Thoracic aorta (tissue), 2 donors: ENCODE results near the gene PDE7B. TPM values are rescaled to one million over a fixed set of nuclear protein-coding genes. Genes with fewer than 3 reads are reported as not detected.

Experiments
- ATAC-seq: fragments of 150-250 bp; one replicate; pipeline ENCODE4 v1.8.0; 2017; ENCODE audit warnings: low read depth; ENCODE audit not compliant: insufficient number of reproducible peaks, low FRiP score
- DNase-seq: peaks from one replicate; pipeline ENCODE4 v3.0.0-alpha.2; 2020; ENCODE audit warnings: low spot score
- H3K27ac ChIP-seq, 2 donors: fragments of 200-600 bp; sonication (generic); 1 replicate in 1 of 2; 2 replicates in 1 of 2; pipeline ENCODE4 v1.5.1; 2016; ENCODE audit warnings: mild to moderate bottlenecking in 2 of 2, moderate library complexity in 2 of 2
- H3K27me3 ChIP-seq: fragments of 200-600 bp; sonication (generic); replicated peaks from 2 replicates; pipeline ENCODE4 v1.6.0; 2016; ENCODE audit warnings: mild to moderate bottlenecking; ENCODE audit not compliant: insufficient read depth
- H3K36me3 ChIP-seq: fragments of 200-600 bp; sonication (generic); one replicate; pipeline ENCODE4 v1.5.1; 2016
- H3K4me1 ChIP-seq, 2 donors: fragments of 200-600 bp; sonication (generic); 1 replicate in 1 of 2; 2 replicates in 1 of 2; pipeline versions ENCODE4 v1.5.1 to v1.6.0; 2016; ENCODE audit warnings: low read depth in 2 of 2, mild to moderate bottlenecking in 1 of 2; ENCODE audit not compliant: control insufficient read depth in 1 of 2
- H3K4me3 ChIP-seq: fragments of 200-600 bp; sonication (generic); 2 replicates; pipeline ENCODE4 v1.5.1; 2016; ENCODE audit warnings: mild to moderate bottlenecking
- H3K9me3 ChIP-seq: fragments of 200-600 bp; sonication (generic); 2 replicates; pipeline ENCODE4 v1.5.1; 2016
- CTCF ChIP-seq: fragments of 200-600 bp; sonication (generic); IDR thresholded peaks from one replicate; pipeline ENCODE4 v1.5.1; 2019; ENCODE audit warnings: antibody characterized with exemption
- total RNA-seq, 2 donors: library from RNA; depleted of rRNA; stranded (reverse); fragments of >200 nt; gene quantifications; one replicate each; pipeline versions ENCODE4 v1.1.0 to v1.2.3, GENCODE V29; 2016

Gene PDE7B
- total RNA-seq, 2 donors from 2014 or later = 2.6 to 13.2 TPM

- H3K27ac ChIP-seq = no peak overlapping the region
- no peak for TF ChIP-seq CTCF
- no peaks in the 10 kb centered on the region for H3K36me3 ChIP-seq
- DNase-seq (no peak), ATAC-seq (no peak)
- no peaks in the 10 kb centered on the region for H3K9me3 ChIP-seq
- no peaks in the 10 kb centered on the region for H3K27me3 ChIP-seq
- no peaks in the 10 kb centered on the region for H3K4me1 ChIP-seq
- no peak overlapping the region for H3K4me3 ChIP-seq
Observed at GRCh38 chr6:135883045-135883444, 31.5 kb downstream of the PDE7B start.

DNA sequence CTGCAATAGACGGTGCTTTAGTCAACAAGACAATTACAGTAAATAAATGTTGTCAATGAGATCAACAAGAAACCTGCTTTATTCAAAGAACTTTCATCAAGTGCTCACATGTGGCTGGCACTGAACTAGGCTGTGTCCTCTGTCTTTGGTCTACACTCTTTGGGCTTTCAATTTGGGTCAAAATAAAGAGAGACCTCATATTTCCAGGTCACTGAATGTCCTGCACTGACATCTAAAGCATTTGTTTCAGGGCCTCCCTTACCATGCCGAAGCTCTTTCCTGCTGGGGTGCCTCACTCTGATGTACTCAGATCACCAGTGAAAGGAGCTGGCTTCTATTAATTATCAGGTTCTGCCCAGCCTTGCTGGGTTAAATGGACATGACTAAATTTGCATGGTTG lies 32.0 kb downstream of the PDE7B start:
- Histone ChIP-seq H3K27me3 (no peaks in the 10 kb centered on the region), H3K9me3 (no peaks in the 10 kb centered on the region), H3K36me3 (no peaks in the 10 kb centered on the region), H3K27ac (no peak overlapping the region), H3K4me1 (no peaks in the 10 kb centered on the region), H3K4me3 (no peak overlapping the region)
- DNase-seq = no peak
- ATAC-seq = no peak
- no peak for TF ChIP-seq CTCF

DNA sequence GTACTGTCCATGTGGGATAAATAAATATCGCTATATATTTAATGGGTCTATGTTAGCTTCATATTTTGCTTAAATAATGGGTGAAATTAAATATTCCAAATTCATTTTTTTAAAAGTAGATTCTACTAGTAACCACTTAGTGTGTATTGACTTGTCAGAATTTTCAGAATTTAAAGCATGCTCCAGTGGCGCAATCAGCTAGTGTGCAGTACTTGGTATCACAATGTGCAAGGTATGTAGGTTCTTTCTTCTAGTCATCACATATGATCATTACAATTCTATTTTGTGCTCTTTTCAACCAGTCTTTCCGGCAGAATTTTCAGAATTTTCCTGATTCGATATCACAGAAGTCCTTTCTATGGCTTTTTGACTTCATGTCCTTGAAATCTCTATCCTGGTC lies 32.6 kb downstream of the PDE7B start:
- ATAC-seq (no peak), DNase-seq (no peak)
- no peaks in the 10 kb centered on the region for H3K9me3 ChIP-seq
- H3K4me1 ChIP-seq = no peaks in the 10 kb centered on the region
- H3K36me3 ChIP-seq = no peaks in the 10 kb centered on the region
- H3K4me3 ChIP-seq = no peak overlapping the region
- H3K27ac ChIP-seq = no peak overlapping the region
- H3K27me3 ChIP-seq = no peaks in the 10 kb centered on the region
- TF ChIP-seq CTCF = no peak

DNA sequence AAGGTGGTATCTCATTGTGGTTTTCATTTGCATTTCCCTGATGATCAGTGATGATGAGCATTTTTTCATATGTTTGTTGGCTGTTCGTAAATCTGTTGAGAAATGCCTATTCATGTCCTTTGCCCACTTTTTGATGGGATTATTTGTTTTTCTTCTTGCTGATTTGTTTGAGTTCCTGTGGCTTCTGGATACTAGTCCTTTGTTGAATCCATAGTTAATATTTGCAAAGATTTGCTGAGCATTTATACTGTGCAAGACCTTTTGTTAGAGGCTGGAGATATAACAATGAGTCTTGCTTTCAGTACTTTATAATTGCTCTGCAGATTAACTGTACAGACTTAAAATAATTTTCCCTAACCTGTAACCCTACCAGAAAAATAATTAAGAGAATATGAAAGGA lies 35.6 kb downstream of the PDE7B start:
- no peaks in the 10 kb centered on the region for H3K4me1 ChIP-seq
- TF ChIP-seq CTCF = no peak
- no peak for ATAC-seq

GRCh38 chr6:135888818-135889217 lies 37.3 kb downstream of the PDE7B start:
- DNase-seq (no peak), ATAC-seq (no peak)
- H3K27ac ChIP-seq = no peak overlapping the region
- H3K27me3 ChIP-seq = no peaks in the 10 kb centered on the region
- H3K36me3 ChIP-seq = no peaks in the 10 kb centered on the region
- H3K4me3 ChIP-seq = no peak overlapping the region
- TF ChIP-seq CTCF = no peak
- H3K4me1 ChIP-seq = no peaks in the 10 kb centered on the region
- H3K9me3 ChIP-seq = no peaks in the 10 kb centered on the region

More for the DNA sequence above, 35.6 kb downstream of the PDE7B start:
- no peak overlapping the region for H3K27ac ChIP-seq
- H3K4me3 ChIP-seq = no peak overlapping the region
- H3K27me3 ChIP-seq = no peaks in the 10 kb centered on the region
- DNase-seq = no peak
- H3K9me3 ChIP-seq = no peaks in the 10 kb centered on the region
- H3K36me3 ChIP-seq = no peaks in the 10 kb centered on the region
